HEK293 (cell line): ENCODE data around the gene GJA5.

ENCODE experiments used
- CTCF ChIA-PET: fragments of 350-600 bp; formaldehyde crosslinking; extraction: SDS; loops from one replicate; lab custom pipeline; 2021; ENCODE audit warnings: antibody characterized with exemption; lab: Yijun Ruan, JAX
- POLR2A ChIA-PET: fragments of 300-600 bp; formaldehyde crosslinking; extraction: SDS; loops from one replicate; lab custom pipeline; 2020; ENCODE audit warnings: antibody characterized with exemption, inconsistent platforms; lab: Yijun Ruan, JAX
- H3K27ac ChIP-seq: fragments of 200-500 bp; sonication (Bioruptor generic); 2 replicates; pipeline ENCODE4 v1.5.1; 2014; ENCODE audit warnings: low read depth, low read length, control low read depth, inconsistent platforms; ENCODE audit errors: extremely low read depth
- H3K36me3 ChIP-seq, 2 experiments: fragments of 200-500 bp in 1 of 2; sonication (Bioruptor generic) in 1 of 2; 1 replicate in 1 of 2; 2 replicates in 1 of 2; pipeline ENCODE4 v1.5.1; 2014 to 2017; ENCODE audit warnings: inconsistent platforms in 2 of 2, low read length in 2 of 2; ENCODE audit not compliant: control insufficient read depth in 2 of 2, insufficient read depth in 1 of 2
- H3K4me1 ChIP-seq: fragments of 200-500 bp; sonication (Bioruptor generic); 2 replicates; pipeline ENCODE4 v1.5.1; 2014; ENCODE audit warnings: mild to moderate bottlenecking, low read length, inconsistent platforms; ENCODE audit not compliant: control insufficient read depth, insufficient read depth
- H3K4me3 ChIP-seq: 2 replicates; pipeline ENCODE4 v1.5.1; 2011; ENCODE audit warnings: low read depth, mild to moderate bottlenecking, control low read depth, low read length, moderate library complexity
- H3K9me3 ChIP-seq: fragments of 200-500 bp; sonication (Bioruptor generic); 2 replicates; pipeline ENCODE4 v1.5.1; 2014; ENCODE audit warnings: low read depth, low read length, inconsistent platforms; ENCODE audit not compliant: control insufficient read depth, insufficient read depth
- BCL11B ChIP-seq: fragments of 450-650 bp; formaldehyde crosslinking; IDR thresholded peaks from 2 replicates; pipeline ENCODE4 v1.5.1; 2016; ENCODE audit warnings: low read depth, missing biosample characterization, missing genetic modification characterization
- GLI4 ChIP-seq: fragments of 450-650 bp; formaldehyde crosslinking; IDR thresholded peaks from 2 replicates; pipeline ENCODE4 v1.5.1; 2016; ENCODE audit warnings: missing biosample characterization, missing genetic modification characterization
- HOXC10 ChIP-seq: sonication (generic); formaldehyde crosslinking; IDR thresholded peaks from 2 replicates; pipeline ENCODE4 v1.8.1; 2023; ENCODE audit warnings: mild to moderate bottlenecking, missing genetic modification reagents
- IKZF3 ChIP-seq: fragments of 450-650 bp; IDR thresholded peaks from 2 replicates; pipeline ENCODE4 v1.5.0; 2018; ENCODE audit warnings: missing biosample characterization, mild to moderate bottlenecking, missing genetic modification characterization, moderate library complexity
- SALL2 ChIP-seq: fragments of 450-650 bp; formaldehyde crosslinking; IDR thresholded peaks from 2 replicates; pipeline ENCODE4 v1.5.0; 2017; ENCODE audit warnings: missing biosample characterization, mild to moderate bottlenecking, missing genetic modification characterization, borderline replicate concordance
- SCRT2 ChIP-seq: fragments of 450-650 bp; formaldehyde crosslinking; IDR thresholded peaks from 2 replicates; pipeline ENCODE4 v1.5.1; 2016; ENCODE audit warnings: missing biosample characterization, missing genetic modification characterization
- SETDB1 ChIP-seq: IDR thresholded peaks from one replicate; pipeline ENCODE4 v1.6.1; 2017; ENCODE audit warnings: mild to moderate bottlenecking, low read length, moderate library complexity, mixed read lengths; ENCODE audit not compliant: insufficient read length
- SP7 ChIP-seq: fragments of 450-650 bp; formaldehyde crosslinking; IDR thresholded peaks from 2 replicates; pipeline ENCODE4 v1.5.1; 2016; ENCODE audit warnings: missing biosample characterization, missing genetic modification characterization
- TRIM28 ChIP-seq: IDR thresholded peaks from 2 replicates; pipeline ENCODE4 v1.6.1; 2011; ENCODE audit warnings: low read length, control low read depth, borderline replicate concordance
- ZNF10 ChIP-seq: fragments of 450-650 bp; formaldehyde crosslinking; IDR thresholded peaks from 2 replicates; pipeline ENCODE4 v1.5.1; 2017; ENCODE audit warnings: missing biosample characterization, missing genetic modification characterization
- ZNF114 ChIP-seq: fragments of 450-650 bp; formaldehyde crosslinking; IDR thresholded peaks from 2 replicates; pipeline ENCODE4 v1.5.0; 2017; ENCODE audit warnings: missing biosample characterization, missing genetic modification characterization
- ZNF175 ChIP-seq: fragments of 450-650 bp; formaldehyde crosslinking; IDR thresholded peaks from 2 replicates; pipeline ENCODE4 v1.5.1; 2016; ENCODE audit warnings: missing biosample characterization, missing genetic modification characterization
- ZNF221 ChIP-seq: fragments of 450-650 bp; formaldehyde crosslinking; IDR thresholded peaks from 2 replicates; pipeline ENCODE4 v1.5.1; 2017; ENCODE audit warnings: missing biosample characterization, missing genetic modification characterization, borderline replicate concordance
- ZNF571 ChIP-seq: fragments of 450-650 bp; formaldehyde crosslinking; IDR thresholded peaks from 2 replicates; pipeline ENCODE4 v1.5.0; 2017; ENCODE audit warnings: missing biosample characterization, missing genetic modification characterization
- ZNF664 ChIP-seq: fragments of 450-650 bp; formaldehyde crosslinking; IDR thresholded peaks from 2 replicates; pipeline ENCODE4 v1.5.1; 2016; ENCODE audit warnings: missing biosample characterization, missing genetic modification characterization
- TF ChIP-seq, protein P1 (sequence below): fragments of 450-650 bp; formaldehyde crosslinking; IDR thresholded peaks from 2 replicates; pipeline ENCODE4 v1.5.1; 2017; ENCODE audit warnings: missing biosample characterization, missing genetic modification characterization
- TF ChIP-seq, protein P2 (sequence below): fragments of 450-650 bp; formaldehyde crosslinking; IDR thresholded peaks from 2 replicates; pipeline ENCODE4 v1.5.1; 2016; ENCODE audit warnings: missing biosample characterization, missing genetic modification characterization
- TF ChIP-seq, protein P3 (sequence below): fragments of 450-650 bp; formaldehyde crosslinking; IDR thresholded peaks from 2 replicates; pipeline ENCODE4 v1.5.1; 2016; ENCODE audit warnings: missing biosample characterization, missing genetic modification characterization

Gene GJA5

DNA sequence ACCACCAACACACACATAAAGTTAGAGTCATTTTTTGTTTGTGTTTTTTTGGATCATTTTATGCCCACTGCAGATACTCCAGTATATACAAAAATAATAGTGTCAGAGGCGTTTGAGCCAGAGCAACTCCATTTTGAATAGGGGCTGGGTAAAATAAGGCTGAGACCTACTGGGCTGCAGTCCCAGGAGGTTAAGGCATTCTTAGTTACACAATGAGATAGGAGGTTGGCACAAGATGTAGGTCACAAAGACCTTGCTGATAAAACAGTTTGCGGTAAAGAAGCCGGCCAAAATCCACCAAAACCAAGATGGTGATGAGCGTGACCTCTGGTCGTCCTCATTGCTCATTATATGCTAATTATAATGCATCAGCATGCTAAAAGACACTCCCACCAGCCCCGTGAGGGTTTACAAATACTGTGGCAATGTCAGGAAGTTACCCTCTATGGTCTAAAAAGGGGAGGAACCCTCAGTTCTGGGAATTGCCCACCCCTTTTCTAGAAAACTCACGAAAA, 40.6 kb downstream of the GJA5 start:
- no peak overlapping the region for H3K4me3 ChIP-seq
- ChIA-PET CTCF (interaction anchor here (1.1 to 6.9 kb wide), 2 partner anchors 171 to 172 kb away, joined by 3 to 71 read pairs; no protein-coding TSS in a partner anchor), POLR2A (no interaction called here)
- H3K4me1 ChIP-seq = no peaks in the 10 kb centered on the region
- H3K36me3 ChIP-seq = no peaks in the 10 kb centered on the region
- TF ChIP-seq HOXC10 (no peak), IKZF3 (no peak), ZNF664 (no peak), GLI4 (tag by site-specific recombination) (no peak)
- no peak overlapping the region for H3K27ac ChIP-seq
- no peaks in the 10 kb centered on the region for H3K9me3 ChIP-seq

DNA sequence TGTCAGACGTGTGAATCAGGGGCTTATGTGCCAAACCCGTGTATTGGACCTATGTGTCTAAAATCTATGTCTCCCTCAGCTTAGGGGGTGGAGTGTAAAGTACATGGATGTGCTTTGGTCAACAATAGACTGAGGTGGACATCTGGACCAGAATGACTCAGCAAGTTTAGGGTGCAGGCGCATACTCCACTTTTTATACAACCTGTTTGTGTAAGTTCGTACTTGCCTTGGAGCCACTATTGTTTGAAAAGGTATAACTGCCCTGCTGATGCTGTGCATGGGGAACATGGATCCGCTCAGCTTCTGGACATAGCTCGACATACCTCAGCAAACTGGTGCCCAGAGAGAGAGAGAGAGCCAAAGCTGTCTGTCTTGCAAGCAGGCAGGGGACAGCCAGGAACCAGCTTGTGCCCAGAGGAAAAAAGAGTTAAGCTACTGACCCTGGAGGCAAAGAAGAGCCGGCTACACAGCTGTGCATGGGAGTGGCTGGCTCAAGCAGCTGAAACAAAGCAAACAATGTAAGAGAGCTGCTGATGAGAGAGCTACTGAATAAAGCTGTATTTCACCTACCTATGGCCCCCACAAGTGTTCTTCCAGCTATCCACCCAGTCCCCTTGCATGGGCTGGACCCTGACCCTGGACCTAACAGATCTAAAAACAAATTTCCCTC, 41.2 kb downstream of the GJA5 start:
- H3K36me3 ChIP-seq = no peaks in the 10 kb centered on the region
- POLR2A ChIA-PET = no interaction called here
- H3K4me3 ChIP-seq = no peak overlapping the region
- peak; percentile 85 for TF ChIP-seq SETDB1
- TF ChIP-seq SP7 (tag by site-specific recombination) = no peak
- TF ChIP-seq TRIM28 = peak; percentile 94; the same call in 1 of the 2 replicates
- TF ChIP-seq, protein P1, sequence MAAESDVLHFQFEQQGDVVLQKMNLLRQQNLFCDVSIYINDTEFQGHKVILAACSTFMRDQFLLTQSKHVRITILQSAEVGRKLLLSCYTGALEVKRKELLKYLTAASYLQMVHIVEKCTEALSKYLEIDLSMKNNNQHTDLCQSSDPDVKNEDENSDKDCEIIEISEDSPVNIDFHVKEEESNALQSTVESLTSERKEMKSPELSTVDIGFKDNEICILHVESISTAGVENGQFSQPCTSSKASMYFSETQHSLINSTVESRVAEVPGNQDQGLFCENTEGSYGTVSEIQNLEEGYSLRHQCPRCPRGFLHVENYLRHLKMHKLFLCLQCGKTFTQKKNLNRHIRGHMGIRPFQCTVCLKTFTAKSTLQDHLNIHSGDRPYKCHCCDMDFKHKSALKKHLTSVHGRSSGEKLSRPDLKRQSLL (tag by site-specific recombination) = no peak
- TF ChIP-seq, protein P2, sequence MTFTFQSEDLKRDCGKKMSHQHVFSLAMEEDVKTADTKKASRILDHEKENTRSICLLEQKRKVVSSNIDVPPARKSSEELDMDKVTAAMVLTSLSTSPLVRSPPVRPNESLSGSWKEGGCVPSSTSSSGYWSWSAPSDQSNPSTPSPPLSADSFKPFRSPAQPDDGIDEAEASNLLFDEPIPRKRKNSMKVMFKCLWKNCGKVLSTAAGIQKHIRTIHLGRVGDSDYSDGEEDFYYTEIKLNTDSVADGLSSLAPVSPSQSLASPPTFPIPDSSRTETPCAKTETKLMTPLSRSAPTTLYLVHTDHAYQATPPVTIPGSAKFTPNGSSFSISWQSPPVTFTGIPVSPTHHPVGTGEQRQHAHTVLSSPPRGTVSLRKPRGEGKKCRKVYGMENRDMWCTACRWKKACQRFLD = no peak
- no peak for TF ChIP-seq ZNF221 (tag by site-specific recombination)
- H3K9me3 ChIP-seq = no peaks in the 10 kb centered on the region
- no peaks in the 10 kb centered on the region for H3K4me1 ChIP-seq
- no peak overlapping the region for H3K27ac ChIP-seq
- CTCF ChIA-PET = interaction anchor here (0.6 to 1.1 kb wide), 3 partner anchors 12 to 173 kb away, joined by 3 read pairs; no protein-coding TSS in a partner anchor

DNA sequence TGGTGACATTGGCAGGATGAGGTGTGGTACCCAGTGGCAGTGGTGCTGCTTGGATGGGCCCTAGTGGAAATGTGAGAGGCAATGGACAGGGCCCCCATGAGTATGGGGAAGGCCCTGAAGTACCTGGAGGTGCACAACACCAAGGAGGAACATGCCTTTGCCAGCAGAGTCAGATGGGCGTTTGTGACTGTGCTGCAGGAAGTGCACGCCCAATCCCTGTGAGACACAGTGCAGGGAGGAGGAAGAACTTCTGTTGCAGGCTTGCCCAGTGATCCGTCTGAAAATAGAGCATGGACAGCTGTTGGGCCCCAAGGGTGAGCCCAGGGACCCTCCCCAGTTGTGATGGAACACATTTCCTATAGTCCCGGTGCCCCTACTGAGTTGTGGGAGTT, 42.7 kb downstream of the GJA5 start:
- Histone ChIP-seq H3K4me1 (no peaks in the 10 kb centered on the region), H3K4me3 (no peak overlapping the region), H3K36me3 (no peaks in the 10 kb centered on the region), H3K9me3 (no peaks in the 10 kb centered on the region), H3K27ac (no peak overlapping the region)
- POLR2A ChIA-PET = no interaction called here
- TF ChIP-seq ZNF114 (tag by site-specific recombination) = no peak
- CTCF ChIA-PET = no interaction called here

DNA sequence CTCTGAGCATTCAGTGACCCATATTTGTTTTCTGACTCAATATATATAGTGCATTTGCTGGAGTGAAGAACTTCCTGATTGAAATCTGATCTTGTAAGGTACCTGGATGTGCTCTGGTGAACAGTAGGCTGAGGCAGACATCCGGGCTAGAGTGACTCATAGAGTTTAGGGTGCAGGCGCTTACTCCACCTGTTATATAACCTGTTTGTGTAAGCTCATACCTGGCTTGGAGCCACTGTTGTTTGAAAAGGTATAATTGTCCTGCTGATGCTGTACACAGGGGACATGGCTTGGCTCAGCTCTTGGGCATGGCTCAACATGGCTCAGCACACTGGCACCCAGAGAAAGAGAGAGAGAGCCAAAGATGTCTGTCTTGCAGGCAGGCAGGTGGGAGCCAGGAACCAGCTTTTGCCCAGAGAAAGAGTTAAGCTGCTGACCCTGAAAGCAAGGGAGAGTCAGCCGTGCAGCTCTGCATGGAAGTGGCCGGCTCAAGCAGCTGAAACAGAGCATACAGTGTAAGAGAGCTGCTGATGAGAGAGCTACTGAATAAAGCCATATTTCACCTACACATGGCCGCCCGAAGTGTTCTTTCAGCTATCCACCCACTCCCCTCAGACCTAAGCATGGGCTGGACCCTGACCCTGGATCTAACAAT, 43.2 kb downstream of the GJA5 start:
- H3K4me3 ChIP-seq = no peak overlapping the region
- POLR2A ChIA-PET = no interaction called here
- no peaks in the 10 kb centered on the region for H3K4me1 ChIP-seq
- H3K9me3 ChIP-seq = no peaks in the 10 kb centered on the region
- CTCF ChIA-PET = interaction anchor here (1.1 kb wide), 1 partner anchor 16 kb away, joined by 4 read pairs; no protein-coding TSS in a partner anchor
- no peaks in the 10 kb centered on the region for H3K36me3 ChIP-seq
- TF ChIP-seq ZNF175 (tag by site-specific recombination) (no peak), SALL2 (tag by site-specific recombination) (no peak), ZNF571 (tag by site-specific recombination) (no peak), SCRT2 (tag by site-specific recombination) (peak; percentile 74), BCL11B (tag by site-specific recombination) (no peak), ZNF10 (tag by site-specific recombination) (no peak)
- TF ChIP-seq, protein P3, sequence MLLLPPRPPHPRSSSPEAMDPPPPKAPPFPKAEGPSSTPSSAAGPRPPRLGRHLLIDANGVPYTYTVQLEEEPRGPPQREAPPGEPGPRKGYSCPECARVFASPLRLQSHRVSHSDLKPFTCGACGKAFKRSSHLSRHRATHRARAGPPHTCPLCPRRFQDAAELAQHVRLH (tag by site-specific recombination) = no peak
- no peak overlapping the region for H3K27ac ChIP-seq
